Measurements from ENCODE around the gene SLC4A7.
"Not testable (repeated sequence)": the region's sequence is repeated elsewhere in the genome, so short reads cannot be mapped to it uniquely, and the experiment has no call there.

The SLC4A7 gene

DNA sequence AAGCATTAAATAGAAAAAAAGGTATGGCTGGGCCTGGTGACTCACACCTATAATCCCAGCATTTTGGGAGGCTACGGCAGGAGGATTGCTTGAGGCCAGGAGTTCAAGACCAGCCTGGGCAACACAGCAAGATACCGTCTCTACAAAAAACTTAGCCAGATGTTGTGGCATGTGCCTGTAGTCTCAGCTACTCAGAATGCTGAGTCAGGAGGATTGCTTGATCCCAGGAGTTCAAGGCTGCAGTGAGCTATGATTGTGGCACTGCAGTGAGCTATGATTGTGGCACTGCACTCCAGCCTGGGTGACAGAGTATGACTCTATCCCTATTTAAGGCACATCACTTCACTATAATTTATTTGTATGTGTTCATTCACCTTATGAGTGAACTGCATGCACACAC, 54.3 kb downstream of the SLC4A7 start:
- no peak for TF ChIP-seq GATA1 (IDR thresholded peaks at IDR 0.05; ENCODE audit: low read depth, low read length)
- no peak for TF ChIP-seq POLR2A (IDR thresholded peaks at IDR 0.05; ENCODE audit: low read length)
- DNase-seq: no peak

DNA sequence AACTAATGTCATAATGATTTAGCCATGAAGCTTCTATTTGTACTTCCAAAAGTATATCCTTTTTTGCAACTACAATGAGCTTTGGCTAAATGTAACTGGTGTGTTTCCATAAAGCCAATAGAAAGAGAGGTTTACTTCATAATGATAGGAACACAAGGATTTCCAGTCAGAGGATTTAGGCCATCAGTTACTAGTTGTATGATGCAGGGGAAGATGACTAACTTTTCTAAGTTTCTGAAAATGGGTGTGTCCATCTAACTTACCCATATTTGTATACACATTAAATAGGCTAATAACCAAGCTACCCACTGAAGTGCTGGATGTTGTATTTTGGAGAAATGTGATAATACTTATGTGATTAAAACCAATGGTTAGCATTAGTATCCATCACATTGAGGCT, 55.7 kb downstream of the SLC4A7 start:
- no peak for DNase-seq
- TF ChIP-seq GATA1 (IDR thresholded peaks at IDR 0.05; ENCODE audit: low read depth, low read length) (no peak), POLR2A (IDR thresholded peaks at IDR 0.05; ENCODE audit: low read length) (no peak)

DNA sequence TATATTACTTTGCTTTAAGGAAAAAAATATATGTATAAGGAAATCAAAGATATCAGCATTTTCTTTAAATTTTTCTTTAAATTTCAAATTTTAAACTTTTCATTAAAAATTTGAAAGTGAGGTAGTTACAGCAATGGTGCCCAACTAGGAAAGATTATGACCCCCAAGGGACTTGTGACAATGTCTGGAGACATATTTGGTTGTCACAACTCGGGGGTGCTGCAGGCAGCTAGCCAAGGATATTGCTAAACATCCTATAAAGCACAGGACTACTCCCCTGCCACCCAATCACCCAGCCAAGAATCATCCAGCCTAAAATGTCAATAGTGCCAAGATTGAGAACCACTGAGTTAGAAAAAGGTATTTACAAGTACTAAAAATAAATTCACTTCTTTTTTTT, 57.3 kb downstream of the SLC4A7 start:
- no peak for DNase-seq
- TF ChIP-seq POLR2A (IDR thresholded peaks at IDR 0.05; ENCODE audit: low read length) (no peak), GATA1 (IDR thresholded peaks at IDR 0.05; ENCODE audit: low read depth, low read length) (no peak)

DNA sequence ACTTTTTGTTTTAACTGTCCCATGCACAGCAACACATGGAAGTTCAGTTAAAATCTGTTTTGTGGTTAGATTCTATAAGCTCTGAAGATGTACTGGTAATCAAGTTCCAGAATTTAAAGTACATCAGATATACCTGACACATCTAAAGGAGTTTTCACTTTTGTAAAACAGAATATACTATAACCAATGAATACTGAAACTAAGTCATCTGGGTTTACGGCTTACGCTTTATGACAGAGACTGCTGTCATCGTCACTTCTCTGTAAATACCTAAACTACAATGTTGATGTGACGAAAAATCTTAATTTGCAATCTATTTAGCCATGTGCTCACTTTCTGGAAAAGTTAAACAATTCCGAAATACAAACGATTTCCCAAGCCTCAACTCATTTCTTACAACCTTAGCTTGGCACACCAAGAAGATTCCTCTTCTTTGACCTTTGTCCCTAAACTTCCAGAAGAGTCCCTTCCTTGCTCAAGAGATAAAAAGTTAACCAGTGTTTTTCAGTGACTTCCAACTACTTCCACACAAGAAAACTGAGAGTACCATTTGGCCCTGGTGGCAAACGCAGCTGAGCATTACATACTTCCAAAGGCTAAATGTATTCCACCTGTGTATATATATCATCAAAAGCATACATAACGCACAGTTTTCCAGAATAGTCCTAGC, 58.2 kb downstream of the SLC4A7 start:
- DNase-seq: no peak
- TF ChIP-seq GATA1 (IDR thresholded peaks at IDR 0.05; ENCODE audit: low read depth, low read length): no peak
- no peak for TF ChIP-seq POLR2A (IDR thresholded peaks at IDR 0.05; ENCODE audit: low read length)

DNA sequence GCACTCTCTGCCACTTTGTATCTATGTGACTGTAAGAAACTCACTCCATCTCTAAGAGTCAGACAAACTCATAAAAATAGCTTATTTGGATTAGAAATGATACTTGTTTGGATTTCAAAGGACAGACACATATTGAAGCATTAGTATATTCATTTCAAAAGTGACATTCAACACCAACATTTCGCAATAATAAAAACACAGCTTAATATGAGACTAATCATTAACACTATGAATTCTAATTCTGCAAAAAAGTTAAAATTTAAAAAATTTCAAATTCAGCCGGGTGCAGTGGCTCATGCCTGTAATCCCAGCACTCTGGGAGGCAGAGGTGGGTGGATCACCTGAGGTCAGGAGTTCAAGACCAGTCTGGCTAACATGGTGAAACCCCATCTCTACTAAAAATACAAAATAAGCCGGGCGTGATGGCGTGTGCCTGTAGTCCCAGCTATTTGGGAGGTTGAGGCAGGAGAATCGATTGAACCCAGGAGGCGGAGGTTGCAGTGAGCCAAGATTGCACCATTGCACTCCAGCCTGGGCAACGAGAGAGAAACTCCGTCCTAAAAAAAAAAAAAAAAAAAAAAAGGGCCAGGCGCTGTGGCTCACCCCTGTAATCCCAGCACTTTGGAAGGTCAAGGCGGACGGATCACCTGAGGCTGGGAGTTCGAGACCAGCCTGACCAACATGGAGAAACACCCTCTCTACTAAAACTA, 59.2 kb downstream of the SLC4A7 start:
- DNase-seq: not testable (repeated sequence)

DNA sequence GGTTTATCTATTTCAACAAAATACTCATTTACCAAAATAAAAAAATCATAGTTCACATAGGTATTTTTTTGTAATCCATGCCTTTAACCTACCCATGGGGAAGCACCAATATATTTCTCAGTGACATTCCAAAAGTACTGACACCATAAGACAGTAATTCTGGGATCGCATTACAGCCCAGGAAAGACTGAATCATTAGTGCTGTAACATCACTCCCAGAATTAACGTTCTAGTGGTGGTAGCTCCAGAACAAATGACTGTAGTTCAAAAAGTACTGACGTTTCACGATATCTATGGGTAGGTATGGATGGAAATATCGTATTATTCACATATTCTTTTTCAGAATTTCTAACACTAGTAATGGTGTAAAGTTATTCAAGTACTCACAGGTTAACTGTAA, 60.7 kb downstream of the SLC4A7 start:
- TF ChIP-seq POLR2A (IDR thresholded peaks at IDR 0.05; ENCODE audit: low read length): no peak
- TF ChIP-seq GATA1 (IDR thresholded peaks at IDR 0.05; ENCODE audit: low read depth, low read length): no peak

DNA sequence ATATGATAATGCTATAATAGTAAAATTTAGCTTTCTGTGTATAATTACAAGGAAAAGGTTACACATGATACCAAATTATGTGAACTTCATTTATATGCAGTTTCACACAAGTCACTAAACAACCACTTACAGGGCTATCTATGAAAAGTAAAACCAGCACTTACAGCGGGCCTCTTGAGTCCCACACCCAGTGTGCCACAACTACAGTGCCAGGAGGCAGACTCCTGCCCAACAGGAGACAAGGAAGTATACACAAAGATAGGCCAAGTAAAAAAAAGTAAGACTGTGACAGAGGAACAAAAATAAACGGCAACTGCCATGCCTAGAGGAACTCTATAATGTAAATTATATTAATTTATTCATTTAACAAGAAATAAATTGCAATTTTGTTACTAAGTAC, 61.6 kb downstream of the SLC4A7 start:
- no peak for TF ChIP-seq GATA1 (IDR thresholded peaks at IDR 0.05; ENCODE audit: low read depth, low read length)
- no peak for TF ChIP-seq POLR2A (IDR thresholded peaks at IDR 0.05; ENCODE audit: low read length)
- DNase-seq: no peak

More for the DNA sequence above, 60.7 kb downstream of the SLC4A7 start:
- no peak for DNase-seq

DNA sequence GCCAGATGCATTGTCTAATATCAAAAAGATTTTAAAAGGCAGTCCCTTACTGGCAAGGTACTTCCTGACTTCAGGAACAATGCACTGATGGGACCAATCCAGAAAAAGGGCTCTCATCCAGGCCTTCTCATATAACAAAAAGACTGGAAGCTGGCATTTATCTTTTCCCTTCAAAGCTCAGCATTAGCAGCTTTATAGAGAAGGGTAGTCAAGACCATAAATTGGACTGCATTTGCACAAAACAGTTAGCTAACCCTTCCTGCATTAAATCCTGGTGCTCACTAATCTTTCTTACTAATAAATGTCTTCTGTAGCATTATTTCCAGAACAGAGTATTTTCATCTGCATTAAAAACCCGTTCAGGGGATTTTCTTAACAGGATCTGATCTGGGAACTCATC, 69.0 kb downstream of the SLC4A7 start:
- TF ChIP-seq POLR2A (IDR thresholded peaks at IDR 0.05; ENCODE audit: low read length) (no peak), GATA1 (IDR thresholded peaks at IDR 0.05; ENCODE audit: low read depth, low read length) (no peak)
- no peak for DNase-seq

DNA sequence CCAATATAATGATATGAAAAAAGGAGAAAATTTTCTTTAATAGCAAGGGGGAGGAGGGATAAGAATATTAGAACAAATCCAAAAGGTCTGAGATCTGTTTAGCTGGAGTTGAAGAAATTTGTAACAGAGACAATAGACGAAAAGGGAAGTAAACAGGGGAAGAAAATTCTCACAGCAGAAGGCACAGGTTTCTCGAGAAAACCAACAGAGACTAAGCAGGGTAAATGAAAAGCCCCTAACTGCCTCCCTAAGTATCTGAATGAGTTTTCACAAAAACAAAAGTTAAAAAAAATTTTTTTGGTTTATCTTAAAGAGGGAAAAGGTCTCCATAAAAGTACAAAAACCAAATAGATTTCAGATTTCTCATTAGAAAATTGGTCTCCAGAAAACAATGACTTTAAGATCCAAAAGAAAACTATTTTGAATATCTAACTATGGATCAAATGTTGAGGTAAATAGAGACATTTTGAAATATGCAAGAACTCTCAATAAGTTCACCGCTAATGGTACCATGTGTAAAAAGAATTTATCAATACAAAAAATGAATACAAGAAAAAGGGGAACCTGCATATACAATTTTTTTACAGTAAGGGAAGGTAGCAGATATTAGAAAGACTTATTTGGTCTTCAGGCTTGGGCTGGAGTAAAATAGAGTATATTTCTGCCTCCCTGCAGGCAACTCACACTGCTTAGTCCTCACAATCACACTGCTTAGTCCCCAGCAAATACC, 91.1 kb downstream of the SLC4A7 start:
- DNase-seq: no peak
- no peak for TF ChIP-seq POLR2A (IDR thresholded peaks at IDR 0.05; ENCODE audit: low read length)
- TF ChIP-seq GATA1 (IDR thresholded peaks at IDR 0.05; ENCODE audit: low read depth, low read length): no peak

DNA sequence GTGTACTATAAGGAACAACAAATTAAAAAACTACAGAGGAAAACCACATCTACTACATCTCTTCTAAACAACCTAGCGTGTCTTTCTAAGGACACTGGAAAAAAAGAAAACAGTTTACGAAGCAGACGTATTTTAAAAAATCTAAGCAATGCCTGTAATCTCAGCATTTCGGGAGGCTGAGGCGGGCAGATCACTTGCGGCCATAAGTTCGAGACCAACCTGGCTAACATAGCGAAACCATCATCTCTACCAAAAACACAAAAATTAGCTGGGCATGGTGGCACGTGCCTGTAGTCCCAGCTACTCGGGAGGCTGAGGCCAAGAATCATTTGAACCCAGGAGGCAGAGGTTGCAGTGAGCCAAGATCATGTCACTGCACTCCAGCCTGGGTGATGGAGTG, 91.8 kb downstream of the SLC4A7 start:
- not testable (repeated sequence) for DNase-seq

DNA sequence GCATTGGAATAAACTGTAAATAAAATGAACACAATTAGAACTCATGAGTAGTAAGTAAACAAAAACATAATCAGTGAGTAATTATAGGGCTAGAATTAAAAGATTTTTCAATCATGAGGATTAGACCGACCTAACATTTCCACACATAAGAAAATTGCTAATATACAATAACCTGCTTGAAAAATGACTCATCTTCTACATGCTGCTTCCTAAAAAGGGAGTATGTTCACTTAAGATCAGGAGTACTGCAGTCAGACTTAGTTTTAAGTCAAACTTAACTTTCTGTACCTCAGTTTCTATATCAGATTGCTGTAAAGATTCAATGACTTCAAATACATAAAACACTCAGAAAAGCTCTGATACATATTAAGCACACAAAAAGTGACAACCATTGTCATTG, 92.4 kb downstream of the SLC4A7 start:
- TF ChIP-seq POLR2A (IDR thresholded peaks at IDR 0.05; ENCODE audit: low read length) (no peak), GATA1 (IDR thresholded peaks at IDR 0.05; ENCODE audit: low read depth, low read length) (no peak)
- DNase-seq: no peak

DNA sequence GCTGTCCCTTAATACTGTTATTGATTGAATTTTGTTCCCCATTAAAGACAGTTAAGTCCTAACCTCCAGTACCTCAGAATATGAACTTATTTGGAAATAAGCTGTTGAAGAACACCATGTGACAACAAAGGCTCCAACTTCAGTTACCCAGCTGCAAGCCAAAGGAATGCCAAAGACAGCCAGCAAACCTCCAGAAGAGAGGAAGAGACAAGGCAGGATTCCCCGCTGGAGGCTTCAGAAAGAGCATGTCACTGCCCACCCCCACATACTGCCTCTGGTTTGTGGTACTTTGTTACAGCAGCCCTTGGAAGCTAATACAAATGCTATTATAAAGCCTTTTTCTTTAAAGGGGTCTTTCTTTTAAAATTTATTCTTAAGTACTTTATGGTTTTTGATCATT, 96.6 kb downstream of the SLC4A7 start:
- TF ChIP-seq GATA1 (IDR thresholded peaks at IDR 0.05; ENCODE audit: low read depth, low read length) (no peak), POLR2A (IDR thresholded peaks at IDR 0.05; ENCODE audit: low read length) (no peak)
- DNase-seq: no peak

DNA sequence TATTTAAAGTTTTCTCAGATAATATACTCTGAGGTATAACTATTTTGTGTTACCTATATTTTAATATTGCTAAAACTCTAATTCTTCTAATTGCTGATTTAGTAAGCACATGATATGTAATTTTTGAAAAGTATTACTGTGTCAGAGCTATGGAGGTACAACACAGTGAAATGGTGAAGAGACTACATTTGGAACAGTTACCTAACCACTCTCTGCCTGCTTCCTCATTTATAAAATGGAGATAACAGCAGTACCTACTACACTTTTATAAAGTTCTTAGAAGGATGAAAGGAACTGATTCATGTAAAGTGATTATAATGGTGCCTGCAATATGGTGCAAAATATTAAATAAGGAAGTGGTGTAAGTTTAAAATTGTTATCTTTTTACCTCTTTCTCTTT, 98.7 kb downstream of the SLC4A7 start:
- TF ChIP-seq POLR2A (IDR thresholded peaks at IDR 0.05; ENCODE audit: low read length) (no peak), GATA1 (IDR thresholded peaks at IDR 0.05; ENCODE audit: low read depth, low read length) (no peak)
- DNase-seq: no peak

DNA sequence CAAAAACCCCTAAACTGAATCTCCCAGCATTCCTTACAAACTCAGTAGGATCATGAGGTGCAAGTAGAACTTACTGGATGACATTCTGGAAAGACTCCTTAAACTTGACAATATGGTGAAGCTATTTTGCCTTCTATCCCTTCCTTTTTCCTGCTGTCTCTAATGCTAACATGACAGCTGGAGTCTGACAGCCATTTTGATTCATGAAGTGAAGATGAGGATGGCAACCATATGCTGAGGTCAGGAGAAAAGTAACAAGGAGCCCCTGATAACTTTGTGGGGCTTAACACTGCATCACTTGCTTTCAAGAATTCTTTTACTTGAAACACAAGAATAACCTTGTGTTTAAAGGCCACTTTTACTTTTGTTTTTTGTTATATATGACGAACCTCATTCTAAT, 100.0 kb downstream of the SLC4A7 start:
- no peak for DNase-seq
- TF ChIP-seq GATA1 (IDR thresholded peaks at IDR 0.05; ENCODE audit: low read depth, low read length) (no peak), POLR2A (IDR thresholded peaks at IDR 0.05; ENCODE audit: low read length) (no peak)

Data from erythroblast (primary cell).